GM13977 (cell line): ENCODE results near the gene NTN1.

ENCODE experiments used
- DNase-seq: peaks from one replicate; pipeline ENCODE4 v3.0.0; 2012; ENCODE audit warnings: low spot score
- in situ Hi-C: fragments of 300-500 bp; cut with MboI; formaldehyde crosslinking; loops from one replicate; pipeline ENCODE4 v1.12.0; 2022; ENCODE audit warnings: low sequenced_read_pairs, low pct_unique_long_range_greater_than_20kb, mixed read lengths, inconsistent platforms; ENCODE audit not compliant: unreplicated experiment
- TF ChIP-seq, protein P1 (sequence below): IDR thresholded peaks from 2 replicates; pipeline ENCODE4 v1.5.1; 2012; ENCODE audit warnings: mild to moderate bottlenecking, control low read depth; ENCODE audit not compliant: insufficient read depth; ENCODE audit errors: extremely low read depth, missing control alignments

The NTN1 gene

GRCh38 chr17:9240659-9241370 is 219.5 kb downstream of the NTN1 start:
- DNase-seq = peak; percentile 52
- TF ChIP-seq, protein P1, sequence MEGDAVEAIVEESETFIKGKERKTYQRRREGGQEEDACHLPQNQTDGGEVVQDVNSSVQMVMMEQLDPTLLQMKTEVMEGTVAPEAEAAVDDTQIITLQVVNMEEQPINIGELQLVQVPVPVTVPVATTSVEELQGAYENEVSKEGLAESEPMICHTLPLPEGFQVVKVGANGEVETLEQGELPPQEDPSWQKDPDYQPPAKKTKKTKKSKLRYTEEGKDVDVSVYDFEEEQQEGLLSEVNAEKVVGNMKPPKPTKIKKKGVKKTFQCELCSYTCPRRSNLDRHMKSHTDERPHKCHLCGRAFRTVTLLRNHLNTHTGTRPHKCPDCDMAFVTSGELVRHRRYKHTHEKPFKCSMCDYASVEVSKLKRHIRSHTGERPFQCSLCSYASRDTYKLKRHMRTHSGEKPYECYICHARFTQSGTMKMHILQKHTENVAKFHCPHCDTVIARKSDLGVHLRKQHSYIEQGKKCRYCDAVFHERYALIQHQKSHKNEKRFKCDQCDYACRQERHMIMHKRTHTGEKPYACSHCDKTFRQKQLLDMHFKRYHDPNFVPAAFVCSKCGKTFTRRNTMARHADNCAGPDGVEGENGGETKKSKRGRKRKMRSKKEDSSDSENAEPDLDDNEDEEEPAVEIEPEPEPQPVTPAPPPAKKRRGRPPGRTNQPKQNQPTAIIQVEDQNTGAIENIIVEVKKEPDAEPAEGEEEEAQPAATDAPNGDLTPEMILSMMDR = no peak
- in situ Hi-C loops = no loop called here

GRCh38 chr17:9241371-9241712 is 220.0 kb downstream of the NTN1 start:
- DNase-seq = no peak
- in situ Hi-C loops = no loop called here
- TF ChIP-seq, protein P1 = no peak

GRCh38 chr17:9241774-9242496 is 220.6 kb downstream of the NTN1 start:
- DNase-seq = no peak
- TF ChIP-seq, protein P1 = no peak
- in situ Hi-C loops = no loop called here

DNA sequence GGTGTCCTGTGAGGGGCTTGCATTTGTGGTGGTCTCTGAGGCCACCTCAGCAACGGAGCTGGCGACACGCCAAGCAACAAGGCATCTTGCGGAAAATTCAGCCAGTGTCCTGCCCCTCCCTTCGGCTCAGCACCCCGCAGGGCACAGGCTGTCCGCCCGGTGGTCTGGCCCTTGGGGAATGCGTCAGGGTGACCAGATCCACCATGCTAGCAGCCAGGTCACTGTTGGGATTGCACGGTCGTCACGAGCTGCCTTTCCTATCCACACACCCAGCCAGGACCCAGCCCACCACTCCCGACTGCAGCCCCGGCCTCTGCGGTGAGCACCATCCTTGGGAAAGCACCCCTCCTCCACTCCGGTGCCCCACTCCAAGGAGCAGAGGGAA is 221.2 kb downstream of the NTN1 start:
- no peak for DNase-seq
- TF ChIP-seq, protein P1 = no peak
- in situ Hi-C loops = no loop called here

- TF ChIP-seq, protein P1 = no peak
- no peak for DNase-seq
- in situ Hi-C loops = no loop called here
These were observed 221.7 kb downstream of the NTN1 start for GRCh38 chr17:9242983-9243382.

DNA sequence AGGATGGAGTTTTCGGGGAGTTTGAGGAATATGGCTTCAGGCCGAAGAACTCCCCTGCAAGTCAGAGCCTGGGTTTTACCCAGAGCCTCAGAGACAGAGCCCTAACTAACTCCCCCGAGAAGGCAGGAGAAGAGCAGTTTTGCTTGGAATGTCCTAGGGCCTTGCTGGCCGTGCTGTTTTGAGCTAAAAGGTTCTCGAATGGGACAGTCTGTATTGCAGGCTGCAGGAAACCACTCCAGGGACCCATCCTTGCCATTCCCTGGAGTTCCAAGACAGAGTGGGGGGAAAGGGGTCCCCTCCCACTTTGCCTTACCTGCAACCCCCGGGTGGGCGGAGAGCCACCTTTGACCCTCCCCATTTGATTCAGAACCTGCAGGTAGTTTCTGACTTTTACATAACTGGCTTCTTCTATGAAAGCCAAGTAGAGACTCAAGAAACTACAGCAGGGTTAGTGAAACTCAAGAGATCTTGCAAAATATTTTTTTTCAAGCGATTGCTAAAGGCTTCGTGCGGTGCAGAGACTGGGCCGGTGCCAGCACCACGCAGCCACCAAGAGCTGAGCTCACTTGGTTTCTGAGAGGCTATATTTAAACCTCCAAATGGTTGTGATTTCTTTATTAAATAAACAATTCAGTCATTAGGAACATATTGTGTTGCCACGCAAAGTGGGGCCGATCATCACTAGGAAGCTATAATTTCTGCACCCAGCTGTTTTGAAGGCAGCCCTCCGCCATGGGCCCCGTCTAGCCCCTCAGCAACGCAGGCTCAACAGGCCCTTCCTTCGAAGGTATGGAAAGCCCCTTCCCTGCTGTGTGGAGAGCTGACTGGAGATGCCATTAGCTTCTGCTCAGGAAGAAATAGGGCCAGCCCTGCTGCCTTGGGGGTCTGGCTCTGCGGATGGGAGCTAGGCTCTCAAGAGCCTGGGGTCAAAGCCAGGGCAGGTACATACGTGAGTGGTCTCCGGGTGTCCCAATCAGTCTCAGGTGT is 223.0 kb downstream of the NTN1 start:
- DNase-seq = no peak
- TF ChIP-seq, protein P1 = no peak
- in situ Hi-C loops = no loop called here
